CD4-positive, alpha-beta T cell (primary cell): Measurements from ENCODE around the gene CST4. TPM values are rescaled to one million over a fixed set of nuclear protein-coding genes. Genes with fewer than 3 reads are reported as not detected.

Experiments used
- ATAC-seq: fragments of 200-7000 bp; cut with Tn5 transposase; one replicate; pipeline ENCODE4 v1.10.0; 2022; ENCODE audit warnings: mild to moderate bottlenecking; ENCODE audit not compliant: poor library complexity
- CTCF ChIA-PET: fragments of 350-600 bp; sonication (Branson Sonifier 250); formaldehyde crosslinking; loops from one replicate; lab custom pipeline; 2021; ENCODE audit warnings: antibody characterized with exemption, inconsistent platforms; lab: Charles Lee
- POLR2A ChIA-PET: fragments of 350-600 bp; sonication (Branson Sonifier 250); formaldehyde crosslinking; loops from one replicate; lab custom pipeline; 2021; ENCODE audit warnings: antibody characterized with exemption, inconsistent platforms; lab: Charles Lee
- DNase-seq, 14 experiments: peaks; one replicate each; pipeline ENCODE4 v3.0.0-alpha.2; 2013 to 2020; ENCODE audit warnings: mixed read lengths in 2 of 14
- H3K27ac ChIP-seq, 2 donors: one replicate each; pipeline versions ENCODE4 v1.5.1 to v1.7.0; 2013; ENCODE audit warnings: low read length in 2 of 2, low read depth in 1 of 2, mild to moderate bottlenecking in 1 of 2
- H3K27me3 ChIP-seq, 2 experiments: 1 replicate in 1 of 2; 2 replicates in 1 of 2; pipeline versions ENCODE4 v1.6.1 to v1.7.0; 2013; ENCODE audit warnings: low read length in 2 of 2, control low read depth in 1 of 2, mild to moderate bottlenecking in 1 of 2, moderate library complexity in 1 of 2; ENCODE audit not compliant: insufficient read depth in 2 of 2, control insufficient read depth in 1 of 2
- H3K36me3 ChIP-seq: one replicate; pipeline ENCODE4 v1.6.1; 2013; ENCODE audit warnings: low read length, control low read depth; ENCODE audit not compliant: insufficient read depth
- H3K4me1 ChIP-seq: one replicate; pipeline ENCODE4 v1.6.1; 2013; ENCODE audit warnings: low read length, control low read depth; ENCODE audit not compliant: insufficient read depth
- H3K4me3 ChIP-seq: one replicate; pipeline ENCODE4 v1.5.1; 2013; ENCODE audit warnings: mild to moderate bottlenecking, low read length, moderate library complexity
- H3K9me3 ChIP-seq, 2 experiments: 1 replicate in 1 of 2; 2 replicates in 1 of 2; pipeline versions ENCODE4 v1.6.1 to v1.7.0; 2013; ENCODE audit warnings: low read length in 2 of 2, mild to moderate bottlenecking in 2 of 2, control low read depth in 1 of 2, moderate library complexity in 1 of 2; ENCODE audit not compliant: control insufficient read depth in 1 of 2, insufficient read depth in 1 of 2
- H3K27ac Mint-ChIP-seq: one replicate; pipeline ENCODE4 v1.8.0; 2020; ENCODE audit warnings: mixed read lengths
- H3K27me3 Mint-ChIP-seq: one replicate; pipeline ENCODE4 v1.8.0; 2021; ENCODE audit warnings: mixed read lengths
- H3K36me3 Mint-ChIP-seq: one replicate; pipeline ENCODE4 v1.8.0; 2021; ENCODE audit warnings: low read depth, mixed read lengths
- H3K4me1 Mint-ChIP-seq: one replicate; pipeline ENCODE4 v1.8.0; 2021; ENCODE audit warnings: low read depth, mixed read lengths
- H3K4me3 Mint-ChIP-seq: one replicate; pipeline ENCODE4 v1.8.0; 2020; ENCODE audit warnings: mild to moderate bottlenecking, mixed read lengths
- H3K9me3 Mint-ChIP-seq: one replicate; pipeline ENCODE4 v1.8.0; 2020; ENCODE audit warnings: mixed read lengths
- CTCF ChIP-seq: fragments of 200-600 bp; IDR thresholded peaks from one replicate; pipeline ENCODE4 v1.8.0; 2022; ENCODE audit warnings: antibody characterized with exemption, mild to moderate bottlenecking
- intact Hi-C, 2 experiments: fragments of 100-400 bp; cut with DNase I in 1 of 2; cut with micrococcal nuclease in 1 of 2; formaldehyde crosslinking; loops; one replicate each; pipeline versions ENCODE4 v1.15.1 to v1.9.0; 2023 to 2025; cut with DNase I, micrococcal nuclease
- total RNA-seq, 174 experiments: library from RNA in 2 of 174; stranded (reverse) in 2 of 174; gene quantifications; one replicate each; pipeline ENCODE4 v1.2.3 and lab custom pipeline; 2021 to 2026

Gene CST4
- total RNA-seq, 2 experiments from 2014 or later: not detected

GRCh38 chr20:23671479-23671878, 17.4 kb downstream of the CST4 start:
- Histone ChIP-seq H3K4me3 (no peak overlapping the region), H3K27me3 (no peaks in the 10 kb centered on the region), H3K9me3 (no peaks in the 10 kb centered on the region), H3K4me1 (no peaks in the 10 kb centered on the region), H3K27ac (no peak overlapping the region), H3K36me3 (no peaks in the 10 kb centered on the region)
- CTCF ChIA-PET: no interaction called here
- no peak for TF ChIP-seq CTCF
- Mint-ChIP-seq H3K4me3 (no peak overlapping the region), H3K27ac (no peak overlapping the region), H3K9me3 (no peaks in the 10 kb centered on the region), H3K4me1 (no peaks in the 10 kb centered on the region), H3K36me3 (no peaks in the 10 kb centered on the region), H3K27me3 (no peaks in the 10 kb centered on the region)
- POLR2A ChIA-PET: no interaction called here
- DNase-seq: no peak
- intact Hi-C loops: no loop called here
- ATAC-seq: no peak

DNA sequence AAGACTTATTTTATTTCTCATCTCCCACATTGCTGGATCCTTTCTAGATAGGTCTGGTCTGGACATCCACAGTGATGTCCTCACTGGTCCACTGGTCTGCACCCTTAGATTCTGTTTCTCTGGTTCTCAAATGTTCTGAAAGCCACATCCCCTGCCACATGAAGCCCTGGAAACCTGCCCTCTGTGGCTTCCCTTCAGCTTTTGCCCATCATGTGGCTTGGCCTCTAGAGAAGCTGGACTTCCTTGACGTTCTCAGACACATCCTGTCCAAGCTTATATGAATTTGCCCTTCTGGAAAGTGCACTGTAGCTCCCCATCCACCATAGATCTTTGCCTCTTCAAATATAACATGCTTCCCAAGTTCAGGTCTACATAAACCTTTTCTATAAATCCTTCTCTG, 18.5 kb downstream of the CST4 start:
- TF ChIP-seq CTCF: no peak
- Mint-ChIP-seq H3K4me1 (no peaks in the 10 kb centered on the region), H3K9me3 (no peaks in the 10 kb centered on the region), H3K27ac (no peak overlapping the region), H3K4me3 (no peak overlapping the region), H3K36me3 (no peaks in the 10 kb centered on the region), H3K27me3 (no peaks in the 10 kb centered on the region)
- intact Hi-C loops: no loop called here
- Histone ChIP-seq H3K27ac (no peak overlapping the region), H3K27me3 (no peaks in the 10 kb centered on the region), H3K4me1 (no peaks in the 10 kb centered on the region), H3K36me3 (no peaks in the 10 kb centered on the region), H3K4me3 (no peak overlapping the region), H3K9me3 (no peaks in the 10 kb centered on the region)
- POLR2A ChIA-PET: no interaction called here
- DNase-seq (no peak), ATAC-seq (no peak)
- CTCF ChIA-PET: no interaction called here

DNA sequence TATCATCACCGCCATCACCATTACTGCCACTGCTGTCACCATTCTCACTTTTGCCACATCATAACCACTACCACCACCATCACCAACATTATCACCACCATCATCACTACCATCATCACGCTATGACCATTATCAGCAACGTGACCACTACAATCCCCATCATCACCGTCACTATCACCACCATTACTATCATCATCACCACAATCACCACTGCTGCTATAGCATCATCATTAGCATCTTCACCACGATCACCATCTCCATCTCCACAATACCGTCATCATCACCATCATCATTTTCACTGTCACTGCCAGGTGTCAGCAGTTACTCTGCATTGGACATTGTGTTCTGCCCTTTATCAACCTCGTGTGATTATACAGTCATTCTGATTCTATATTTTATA, 19.0 kb downstream of the CST4 start:
- Histone ChIP-seq H3K4me1 (no peaks in the 10 kb centered on the region), H3K27me3 (no peaks in the 10 kb centered on the region), H3K27ac (no peak overlapping the region), H3K4me3 (no peak overlapping the region), H3K9me3 (no peaks in the 10 kb centered on the region), H3K36me3 (no peaks in the 10 kb centered on the region)
- Mint-ChIP-seq H3K27me3 (no peaks in the 10 kb centered on the region), H3K4me1 (no peaks in the 10 kb centered on the region), H3K27ac (no peak overlapping the region), H3K9me3 (no peaks in the 10 kb centered on the region), H3K4me3 (no peak overlapping the region), H3K36me3 (no peaks in the 10 kb centered on the region)
- ChIA-PET CTCF (no interaction called here), POLR2A (no interaction called here)
- no peak for TF ChIP-seq CTCF
- intact Hi-C loops: no loop called here
- no peak for ATAC-seq
- no peak for DNase-seq
